HepG2 (cell line): ENCODE results near the gene FKBP5.

ENCODE experiments used
- CTCF ChIP-seq: sonication (generic); formaldehyde crosslinking; IDR thresholded peaks from 2 replicates; pipeline ENCODE4 v1.5.0; 2020; ENCODE audit warnings: mild to moderate bottlenecking, missing genetic modification reagents, moderate library complexity
- KLF12 ChIP-seq: sonication (generic); formaldehyde crosslinking; IDR thresholded peaks from 2 replicates; pipeline ENCODE4 v1.4.0; 2020; ENCODE audit warnings: missing genetic modification reagents, borderline replicate concordance
- POLR2A ChIP-seq, 2 experiments: IDR thresholded peaks; 2 replicates each; pipeline ENCODE4 v1.6.1; 2011; ENCODE audit warnings: low read depth in 2 of 2, low read length in 2 of 2, mild to moderate bottlenecking in 1 of 2, moderate library complexity in 1 of 2; ENCODE audit not compliant: insufficient read depth in 1 of 2
- ZNF724P ChIP-seq: sonication (generic); formaldehyde crosslinking; IDR thresholded peaks from 2 replicates; pipeline ENCODE4 v1.8.0; 2022; ENCODE audit warnings: missing genetic modification reagents, borderline replicate concordance
- TF ChIP-seq, protein P1 (sequence below): sonication (generic); formaldehyde crosslinking; IDR thresholded peaks from 2 replicates; pipeline ENCODE4 v1.4.0; 2020; ENCODE audit warnings: missing genetic modification reagents

DNA sequence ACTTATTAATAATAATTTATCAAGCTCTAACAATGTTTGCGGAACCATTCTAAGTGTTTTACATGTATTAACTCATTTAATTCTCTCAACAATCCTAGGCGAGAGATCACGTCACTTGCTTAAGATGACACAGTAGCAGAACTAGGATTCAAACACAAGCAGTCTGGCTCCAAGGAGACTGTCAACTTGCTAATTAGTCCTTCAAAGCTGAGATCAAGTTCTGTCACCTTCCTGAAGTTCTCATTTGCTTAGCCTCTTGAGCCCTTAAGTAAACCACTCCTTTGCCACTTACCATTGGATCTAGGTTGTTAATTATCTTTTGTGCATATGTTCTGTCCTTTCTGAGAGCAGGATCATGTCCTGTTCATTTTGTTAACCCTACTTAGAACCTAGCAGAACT, 14.1 kb downstream of the FKBP5 start:
- TF ChIP-seq POLR2A (IDR thresholded peaks at IDR 0.05; ENCODE audit: insufficient read depth in 1 of 2, low read depth in 2 of 2, low read length in 2 of 2) (no peak), CTCF (CRISPR knock-in tag) (no peak), ZNF724P (CRISPR knock-in tag) (no peak), KLF12 (CRISPR knock-in tag) (no peak)
- TF ChIP-seq, protein P1, sequence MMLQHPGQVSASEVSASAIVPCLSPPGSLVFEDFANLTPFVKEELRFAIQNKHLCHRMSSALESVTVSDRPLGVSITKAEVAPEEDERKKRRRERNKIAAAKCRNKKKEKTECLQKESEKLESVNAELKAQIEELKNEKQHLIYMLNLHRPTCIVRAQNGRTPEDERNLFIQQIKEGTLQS (CRISPR knock-in tag) = no peak
